Anterior cingulate cortex (tissue), 58 donors: ENCODE results near the gene ATP1A3.

Experiments used
- DNase-seq, 58 donors: peaks; one replicate each; lab custom pipeline; 2025; lab: John Stamatoyannopoulos, UW

Gene ATP1A3

GRCh38 chr19:41932720-41933332 is 61.2 kb downstream of the ATP1A3 start:
- no peak for DNase-seq

- no peak for DNase-seq
These were observed 61.7 kb downstream of the ATP1A3 start for GRCh38 chr19:41932259-41932719.

DNA sequence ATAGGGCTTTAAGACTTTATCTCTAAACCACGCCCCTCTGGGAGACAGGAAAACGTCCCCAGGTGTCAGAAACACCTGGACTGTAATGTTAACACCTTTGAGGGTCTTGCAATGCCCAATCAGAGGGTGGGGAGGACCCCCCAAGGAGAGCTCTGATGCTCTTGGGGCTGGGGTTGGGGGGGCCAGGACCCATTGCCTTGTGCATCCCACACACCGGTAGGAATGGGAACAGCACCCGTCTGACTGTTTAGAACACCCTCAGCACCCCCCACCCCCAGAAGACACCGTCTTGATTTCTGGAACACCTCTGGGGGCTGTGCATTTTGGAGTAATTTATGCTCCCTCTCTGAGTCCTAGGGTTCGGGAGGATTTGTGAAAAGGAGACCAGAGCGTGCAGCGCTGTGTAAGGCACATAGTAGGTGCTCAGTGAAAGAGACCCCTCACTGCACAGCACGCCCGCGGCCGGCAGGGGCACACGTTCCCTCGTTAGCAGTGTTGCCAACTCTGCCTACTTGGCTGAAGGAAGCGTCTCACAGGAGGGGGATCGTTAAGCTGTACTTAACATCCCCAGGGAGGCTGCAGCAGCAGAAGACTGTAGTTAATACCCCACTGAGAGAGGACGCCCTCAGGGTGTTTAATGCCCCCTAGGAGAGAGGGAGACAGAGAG is 63.0 kb downstream of the ATP1A3 start:
- no peak for DNase-seq

- DNase-seq: no peak
These were observed 63.7 kb downstream of the ATP1A3 start for GRCh38 chr19:41930322-41930722.

- DNase-seq: no peak
These were observed 64.4 kb downstream of the ATP1A3 start for GRCh38 chr19:41929536-41930071.

DNA sequence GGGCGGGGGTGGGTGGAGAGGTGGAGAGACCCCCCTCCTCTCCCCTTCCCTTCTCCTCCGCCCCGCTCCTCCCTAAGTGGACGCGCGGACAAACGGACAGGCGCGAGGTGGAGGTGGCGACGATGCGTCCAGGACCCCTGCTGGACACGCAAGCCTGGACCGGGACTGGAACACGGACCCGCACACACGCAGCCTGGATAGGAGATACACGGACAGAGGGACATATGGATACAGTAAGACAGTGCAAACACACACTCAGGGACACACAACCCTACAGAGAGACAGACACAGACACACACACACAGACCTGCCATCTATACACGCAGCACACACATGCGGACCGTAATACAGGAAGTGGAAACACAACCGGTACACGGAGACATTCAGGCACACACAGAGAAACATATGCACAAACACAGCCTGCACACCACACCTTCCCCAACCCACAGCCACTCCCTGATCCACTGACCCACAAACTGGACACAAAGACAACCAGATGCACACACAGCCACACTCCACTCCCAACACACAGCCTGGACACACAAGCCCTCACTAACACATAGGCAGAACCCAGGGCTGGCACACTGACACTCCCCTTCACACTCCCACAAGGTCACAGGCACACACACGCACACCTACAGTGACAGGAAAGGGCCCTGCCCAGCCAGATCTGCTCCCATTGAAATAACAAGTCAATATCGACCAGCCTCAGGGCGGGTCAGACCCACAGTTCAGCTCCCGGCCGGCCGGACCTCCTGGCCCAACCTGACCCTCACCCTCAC is 65.1 kb downstream of the ATP1A3 start:
- DNase-seq: no peak

DNA sequence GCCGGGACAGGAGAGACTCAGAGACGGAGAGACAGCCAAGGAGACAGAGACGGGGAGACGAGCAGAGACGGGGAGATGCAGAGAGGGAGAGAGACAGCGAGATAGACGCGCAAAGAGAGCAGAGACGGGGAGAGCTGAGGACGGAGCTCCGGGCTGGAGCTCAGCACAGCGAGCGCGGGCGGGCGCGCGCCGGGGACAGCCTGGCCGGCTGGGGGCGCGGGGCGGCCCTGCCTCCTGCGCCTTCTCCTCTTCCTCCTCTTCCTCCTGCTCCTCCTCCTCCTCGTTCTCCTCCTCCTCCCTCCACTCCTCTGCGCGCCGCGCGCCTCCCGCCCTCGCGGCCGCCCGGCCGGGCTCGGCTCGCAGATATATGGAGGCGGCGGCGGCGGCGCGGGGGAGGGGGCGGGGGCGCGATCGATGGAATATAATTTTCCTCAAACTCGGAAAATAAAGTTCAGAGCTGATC is 65.8 kb downstream of the ATP1A3 start, which contains the start of gene ERFL:
TSS of gene ERFL (minus strand) at position 229 of the 463 bp plus-strand sequence. CDS start 15,530 bp downstream, outside the sequence.
- no peak for DNase-seq

GRCh38 chr19:41927497-41928192 is 66.4 kb downstream of the ATP1A3 start:
- no peak for DNase-seq

DNA sequence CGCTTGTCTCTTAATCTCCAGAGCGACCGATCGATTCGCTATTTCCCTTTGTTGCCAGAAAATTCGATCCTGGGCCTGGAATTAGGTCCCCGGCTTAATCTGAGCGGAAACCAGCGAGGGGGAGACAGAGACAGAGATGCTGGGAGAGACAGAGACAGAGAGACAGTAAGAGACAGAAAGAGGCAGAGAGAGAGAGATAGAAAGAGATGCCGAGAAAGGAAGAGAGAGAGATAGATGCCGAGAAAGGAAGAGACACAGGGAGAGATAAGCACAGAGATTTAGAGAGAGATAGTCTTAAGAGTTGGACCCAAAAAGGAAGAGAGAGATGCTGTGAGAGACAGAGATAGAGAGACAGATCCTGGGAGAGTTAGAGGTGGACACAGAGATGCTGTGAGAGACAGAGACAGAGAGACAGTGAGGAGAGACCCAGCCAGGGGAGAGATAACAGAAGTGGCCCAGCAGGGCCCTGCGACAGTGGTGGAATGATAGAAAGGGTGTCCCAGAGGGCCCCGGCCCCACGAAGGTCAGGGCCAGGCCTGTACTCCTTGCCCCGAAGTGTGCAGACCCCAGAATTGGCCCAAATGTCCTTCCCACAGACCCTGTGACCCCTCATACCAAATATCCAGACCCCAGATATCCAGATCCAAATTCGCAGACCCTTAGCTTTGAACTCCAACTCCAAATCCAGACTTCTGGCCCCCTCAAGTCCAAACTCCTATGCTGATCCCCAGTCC is 67.1 kb downstream of the ATP1A3 start:
- DNase-seq: no peak

- no peak for DNase-seq
These were observed 67.8 kb downstream of the ATP1A3 start for GRCh38 chr19:41926028-41926762.

- no peak for DNase-seq
These were observed 68.6 kb downstream of the ATP1A3 start for GRCh38 chr19:41925208-41926003.

DNA sequence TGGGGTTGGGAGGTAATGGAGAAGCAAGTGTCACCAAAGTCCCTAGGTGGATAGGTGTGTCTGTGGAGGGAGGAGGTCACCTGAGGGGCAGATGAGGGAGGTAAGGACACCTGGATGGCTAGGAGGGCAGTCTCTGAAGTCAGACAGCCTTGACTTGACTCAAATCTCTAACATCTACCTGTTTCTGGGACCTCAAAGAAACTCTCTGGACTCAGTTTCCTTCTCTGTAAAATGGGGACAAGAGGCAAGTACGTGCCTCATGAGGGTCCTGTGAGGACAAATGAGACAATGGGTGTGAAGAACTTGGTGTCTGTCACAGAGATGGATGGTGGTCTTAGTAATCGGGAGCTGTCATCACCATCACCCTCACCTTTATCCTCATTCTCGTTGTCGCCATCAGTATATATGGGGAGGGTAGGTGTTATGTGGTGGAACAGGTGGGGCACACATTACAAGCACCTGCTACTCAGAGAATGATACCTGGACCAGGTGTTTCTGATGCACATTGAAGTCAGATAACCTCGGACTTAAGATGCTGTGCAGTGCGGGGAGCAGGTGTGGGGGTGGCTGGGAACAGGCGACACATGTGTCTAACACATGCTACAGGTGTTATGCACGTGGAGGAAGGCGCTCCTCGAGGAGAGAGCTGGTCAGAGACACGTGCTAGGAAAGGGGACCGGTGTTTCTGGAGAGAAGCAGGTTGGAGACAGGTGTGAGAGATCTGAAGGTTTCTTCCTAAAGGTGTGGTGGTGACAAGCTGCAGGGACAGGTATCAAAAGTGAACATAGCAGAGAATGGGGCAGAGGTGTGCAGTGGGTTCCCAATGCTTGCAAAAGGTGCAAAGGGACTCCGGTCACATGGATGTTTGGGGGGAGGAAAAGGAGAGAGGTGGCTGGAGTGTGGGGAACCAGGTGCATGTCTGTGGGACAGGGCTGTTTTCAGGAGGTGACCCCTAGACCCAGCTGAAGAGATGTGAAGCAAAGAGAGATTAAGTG is 69.6 kb downstream of the ATP1A3 start:
- DNase-seq: no peak

DNA sequence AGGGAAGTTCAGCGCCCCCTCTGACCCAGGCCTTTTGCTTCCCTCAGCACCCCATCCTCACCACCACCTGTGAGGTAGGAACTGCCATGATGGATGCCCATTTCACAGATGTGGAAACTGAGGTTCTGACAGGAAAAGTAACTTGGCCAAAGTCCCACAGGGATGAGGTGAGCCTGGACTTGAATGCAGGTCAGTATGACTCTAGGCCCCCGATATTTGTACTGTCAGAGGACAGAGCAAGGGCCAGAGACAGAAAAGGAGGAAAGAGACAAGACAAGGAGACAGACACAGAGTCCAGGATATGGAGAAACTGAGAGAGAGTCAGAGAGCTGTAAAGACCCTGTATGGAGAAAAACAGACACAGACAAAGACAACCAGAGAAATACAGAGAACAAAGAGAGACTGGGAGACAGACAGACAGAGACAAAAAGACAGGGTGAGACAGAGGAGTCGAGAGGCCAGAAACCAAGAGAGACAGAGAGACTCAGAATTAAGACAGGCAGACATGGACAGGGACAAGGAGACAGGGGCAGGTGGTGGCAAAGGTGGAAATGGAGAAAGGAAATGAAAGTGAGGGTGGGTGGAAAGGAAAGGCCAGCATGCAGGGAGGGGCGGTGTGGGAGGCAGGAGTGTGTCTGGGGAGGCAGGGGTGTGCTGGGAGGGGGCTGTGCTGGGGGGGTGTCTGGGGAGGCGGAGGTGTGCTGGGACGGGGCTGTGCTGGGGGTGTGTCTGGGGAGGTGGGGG is 70.8 kb downstream of the ATP1A3 start:
- DNase-seq: no peak

DNA sequence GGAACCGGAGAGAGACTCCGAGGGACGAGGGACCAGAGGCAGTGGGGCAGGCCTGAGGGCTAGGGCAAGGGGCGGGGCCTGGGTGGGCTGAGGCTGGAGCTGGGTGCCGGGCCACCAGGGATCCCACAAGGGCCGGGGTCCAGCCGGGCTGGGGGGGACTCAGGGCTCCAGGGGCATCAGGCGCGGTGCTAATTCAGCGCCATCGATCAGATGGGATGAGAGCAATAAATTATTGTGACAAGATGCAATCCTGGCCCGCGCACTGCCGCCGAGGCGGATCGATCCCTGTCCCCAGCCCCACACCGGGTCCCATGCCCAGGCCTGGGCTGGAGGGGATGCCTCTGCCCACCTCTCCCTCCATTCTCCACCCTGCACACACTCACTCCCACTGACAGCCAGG is 71.4 kb downstream of the ATP1A3 start:
- DNase-seq: no peak

DNA sequence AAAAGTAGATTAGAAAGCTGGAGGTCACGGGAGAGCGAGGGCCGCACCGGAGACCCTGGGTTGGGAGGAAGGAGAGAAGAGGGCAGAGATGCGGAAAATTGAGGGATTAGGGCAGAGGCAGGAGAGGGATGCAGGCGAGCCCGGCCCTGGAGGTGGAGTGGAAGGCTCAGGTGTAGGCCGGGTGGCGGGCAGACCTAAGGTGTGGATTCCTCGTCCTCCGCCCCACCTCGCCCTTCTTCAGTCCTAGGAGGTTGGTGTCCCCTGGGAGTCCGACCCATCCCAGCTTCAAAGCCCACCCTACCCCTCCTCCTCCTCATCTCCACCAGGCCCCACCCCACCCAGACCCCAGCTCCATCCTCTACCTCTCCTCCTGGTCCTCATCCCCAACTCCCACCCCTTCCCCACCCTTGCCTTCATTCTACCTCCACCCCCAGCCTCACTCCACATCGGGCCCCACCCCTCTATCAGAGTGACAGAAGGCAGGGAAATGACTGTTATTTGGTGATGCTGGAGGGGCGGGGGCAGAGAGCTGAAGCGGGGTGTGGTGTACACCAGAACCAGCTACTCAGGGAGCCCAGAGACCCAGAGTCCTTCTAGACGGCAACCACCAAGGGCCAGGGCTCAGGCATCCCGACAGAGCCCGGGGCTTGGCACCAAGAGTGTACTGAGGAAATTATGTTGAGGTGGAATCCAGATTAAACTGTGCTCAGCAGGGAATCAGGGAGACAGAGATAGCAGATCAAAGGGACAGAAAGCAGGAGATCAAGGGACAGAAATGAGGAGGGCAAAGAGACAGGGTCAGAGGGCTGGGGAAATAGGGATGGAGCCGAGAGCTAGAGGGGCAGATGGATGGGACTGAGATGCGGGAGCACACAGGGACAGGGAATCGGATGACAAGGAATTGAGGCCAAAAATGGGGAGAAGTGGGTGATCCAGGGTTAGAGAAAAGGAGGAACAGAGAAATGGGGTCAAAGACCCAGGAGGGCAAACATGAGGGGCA is 72.2 kb downstream of the ATP1A3 start:
- DNase-seq: no peak
